GM12892 (cell line): Measurements from ENCODE around the gene RPL5.

ENCODE experiments used
- POLR2A ChIP-seq: IDR thresholded peaks from 2 replicates; pipeline ENCODE4 v1.6.1; 2011; ENCODE audit warnings: low read depth, low read length, control low read depth
- POLR2AphosphoS5 ChIP-seq: IDR thresholded peaks from 2 replicates; pipeline ENCODE4 v1.6.1; 2011; ENCODE audit warnings: low read depth, low read length, control low read depth

DNA sequence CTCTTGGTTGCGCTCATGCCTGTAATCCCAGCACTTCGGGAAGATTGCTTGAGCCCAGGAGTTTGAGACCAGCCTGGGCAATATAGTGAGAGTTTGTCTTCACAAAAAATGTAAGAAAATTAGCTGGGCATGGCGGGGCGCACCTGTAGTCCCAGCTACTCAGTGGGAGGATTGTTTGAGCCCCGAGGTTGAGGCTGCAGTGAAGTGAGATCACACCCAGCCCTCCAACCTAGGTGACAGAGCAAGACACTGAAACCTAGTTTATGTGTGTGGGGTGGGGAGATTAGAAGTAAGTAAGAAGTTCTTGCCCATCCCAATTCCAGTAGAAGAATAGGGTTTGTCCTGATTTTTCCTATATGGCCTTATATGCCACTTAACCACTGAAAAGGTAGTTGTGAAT is 2.0 kb downstream of the RPL5 start:
- TF ChIP-seq POLR2A (no peak), POLR2AphosphoS5 (peak; percentile 44; the same call in 1 of the 2 replicates)
